Chondrocyte (in vitro differentiated cells): ENCODE results near the gene F10. TPM values are rescaled to one million over a fixed set of nuclear protein-coding genes. Genes with fewer than 3 reads are reported as not detected.

Experiments
- DNase-seq: peaks from one replicate; pipeline ENCODE4 v3.0.0; 2021; ENCODE audit warnings: mixed read lengths, low spot score
- H3K27ac Mint-ChIP-seq: one replicate; pipeline ENCODE4 v1.8.0; 2021; ENCODE audit warnings: mild to moderate bottlenecking, moderate library complexity, mixed read lengths; ENCODE audit not compliant: unreplicated experiment
- H3K27me3 Mint-ChIP-seq: 2 replicates; pipeline ENCODE4 v1.8.0; 2021; ENCODE audit warnings: low read depth, mixed read lengths
- H3K36me3 Mint-ChIP-seq: 2 replicates; pipeline ENCODE4 v1.8.0; 2021; ENCODE audit warnings: low read depth, mixed read lengths
- H3K4me1 Mint-ChIP-seq: 2 replicates; pipeline ENCODE4 v1.8.0; 2021; ENCODE audit warnings: low read depth, mild to moderate bottlenecking, mixed read lengths
- H3K4me3 Mint-ChIP-seq: one replicate; pipeline ENCODE4 v1.8.0; 2021; ENCODE audit warnings: mild to moderate bottlenecking, moderate library complexity, mixed read lengths; ENCODE audit not compliant: unreplicated experiment
- H3K9me3 Mint-ChIP-seq: 2 replicates; pipeline ENCODE4 v1.8.0; 2021; ENCODE audit warnings: low read depth, mixed read lengths
- total RNA-seq: library from RNA; stranded (reverse); gene quantifications from 3 replicates; pipeline ENCODE4 v1.2.1, GENCODE V29; 2021
- TF ChIP-seq, protein P1 (sequence below): fragments of 200-600 bp; sonication (generic); IDR thresholded peaks from 2 replicates; pipeline ENCODE4 v1.5.0; 2021; ENCODE audit warnings: antibody characterized with exemption, mild to moderate bottlenecking, moderate library complexity

The F10 gene
- total RNA-seq, 1 donor from 2014 or later = 1.9 TPM

DNA sequence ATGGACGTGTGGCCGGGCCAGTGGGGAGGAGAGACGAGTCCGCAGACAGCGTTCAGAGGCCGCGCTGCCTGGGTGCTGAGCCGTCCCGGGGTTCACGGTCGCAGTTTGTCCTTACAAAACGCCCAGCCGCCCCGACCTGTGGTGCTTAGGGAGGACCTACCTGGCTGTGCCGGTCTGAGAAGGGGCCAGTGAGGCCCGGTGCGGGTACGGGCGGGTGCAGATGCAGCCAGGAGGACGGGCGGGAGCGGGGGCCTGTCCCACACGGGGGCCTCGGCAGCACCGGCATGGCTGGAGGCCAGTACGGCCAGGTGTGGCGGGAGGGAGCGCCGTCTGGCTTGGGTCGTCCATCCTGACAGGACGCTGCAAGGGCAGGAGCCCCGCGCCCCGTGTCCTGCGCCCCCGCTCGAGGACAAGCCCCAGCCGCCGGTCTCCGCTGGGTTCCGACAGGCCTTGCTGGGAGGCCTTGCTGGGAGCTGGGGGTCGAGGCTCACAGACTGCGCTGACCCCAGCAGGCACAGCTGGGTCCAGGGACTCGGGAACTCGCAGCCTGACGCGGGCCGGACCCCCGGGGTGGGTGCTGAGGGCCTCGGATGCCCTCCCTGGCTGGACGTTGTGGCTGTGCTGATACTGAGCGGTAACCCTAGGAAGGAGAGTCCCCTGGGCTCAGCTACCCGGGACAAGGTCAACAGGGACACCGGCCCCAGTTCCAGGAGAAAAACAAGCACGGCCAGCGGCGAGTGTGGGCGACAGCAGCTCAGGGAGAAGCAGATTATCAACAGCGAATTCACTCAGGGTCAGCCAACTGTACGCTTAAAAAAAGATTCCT, 30.6 kb downstream of the F10 start:
- H3K27me3 Mint-ChIP-seq = no peaks in the 10 kb centered on the region
- peak overlapping the region; percentile 72 for H3K4me3 Mint-ChIP-seq
- DNase-seq = no peak
- H3K4me1 Mint-ChIP-seq = peaks cover 17% of the 10 kb centered on the region
- H3K27ac Mint-ChIP-seq = peak overlapping the region; percentile 92
- H3K9me3 Mint-ChIP-seq = no peaks in the 10 kb centered on the region
- TF ChIP-seq, protein P1, sequence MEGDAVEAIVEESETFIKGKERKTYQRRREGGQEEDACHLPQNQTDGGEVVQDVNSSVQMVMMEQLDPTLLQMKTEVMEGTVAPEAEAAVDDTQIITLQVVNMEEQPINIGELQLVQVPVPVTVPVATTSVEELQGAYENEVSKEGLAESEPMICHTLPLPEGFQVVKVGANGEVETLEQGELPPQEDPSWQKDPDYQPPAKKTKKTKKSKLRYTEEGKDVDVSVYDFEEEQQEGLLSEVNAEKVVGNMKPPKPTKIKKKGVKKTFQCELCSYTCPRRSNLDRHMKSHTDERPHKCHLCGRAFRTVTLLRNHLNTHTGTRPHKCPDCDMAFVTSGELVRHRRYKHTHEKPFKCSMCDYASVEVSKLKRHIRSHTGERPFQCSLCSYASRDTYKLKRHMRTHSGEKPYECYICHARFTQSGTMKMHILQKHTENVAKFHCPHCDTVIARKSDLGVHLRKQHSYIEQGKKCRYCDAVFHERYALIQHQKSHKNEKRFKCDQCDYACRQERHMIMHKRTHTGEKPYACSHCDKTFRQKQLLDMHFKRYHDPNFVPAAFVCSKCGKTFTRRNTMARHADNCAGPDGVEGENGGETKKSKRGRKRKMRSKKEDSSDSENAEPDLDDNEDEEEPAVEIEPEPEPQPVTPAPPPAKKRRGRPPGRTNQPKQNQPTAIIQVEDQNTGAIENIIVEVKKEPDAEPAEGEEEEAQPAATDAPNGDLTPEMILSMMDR = no peak
- peaks cover 1% of the 10 kb centered on the region for H3K36me3 Mint-ChIP-seq

DNA sequence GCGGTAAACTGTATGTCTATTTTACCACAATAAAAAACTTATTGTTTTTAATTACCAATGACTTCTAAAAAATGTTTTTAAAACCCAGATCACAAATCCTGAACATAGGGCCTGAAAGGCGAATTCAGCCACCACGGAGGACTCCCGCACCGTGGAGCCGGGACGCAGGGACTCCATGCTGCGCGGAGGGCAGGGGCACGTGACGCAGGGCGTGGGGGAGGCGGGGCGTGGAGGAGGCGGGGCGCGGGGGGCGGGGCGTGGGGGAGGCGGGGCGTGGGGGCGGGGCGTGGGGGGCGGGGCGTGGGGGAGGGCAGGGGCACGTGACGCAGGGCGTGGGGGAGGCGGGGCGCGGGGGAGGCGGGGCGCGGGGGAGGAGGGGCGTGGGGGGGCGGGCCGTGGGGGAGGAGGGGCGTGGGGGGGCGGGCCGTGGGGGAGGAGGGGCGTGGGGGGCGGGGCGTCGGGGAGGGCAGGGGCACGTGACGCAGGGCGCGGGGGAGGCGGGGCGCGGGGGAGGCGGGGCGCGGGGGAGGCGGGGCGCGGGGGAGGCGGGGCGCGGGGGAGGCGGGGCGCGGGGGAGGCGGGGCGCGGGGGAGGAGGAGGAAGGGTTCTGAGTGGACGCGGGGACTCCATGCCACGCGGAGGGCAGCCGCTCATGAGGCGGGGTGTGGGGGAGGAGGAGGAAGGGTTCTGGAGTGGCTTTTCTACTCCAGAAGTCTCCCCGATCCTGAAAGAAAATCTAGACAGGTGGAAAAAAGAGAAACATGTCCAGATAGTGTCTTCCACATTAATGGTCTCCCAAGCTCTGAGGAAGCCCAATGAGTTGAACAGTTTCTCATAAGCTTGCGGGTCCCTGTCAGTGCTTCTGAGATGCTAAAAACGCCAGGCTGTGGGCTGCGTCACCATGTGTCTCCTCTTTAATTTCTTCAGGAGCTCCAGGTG, 31.5 kb downstream of the F10 start:
- DNase-seq = no peak
- H3K4me3 Mint-ChIP-seq = peak overlapping the region; percentile 72
- peaks cover 17% of the 10 kb centered on the region for H3K4me1 Mint-ChIP-seq
- peaks cover 1% of the 10 kb centered on the region for H3K36me3 Mint-ChIP-seq
- H3K27me3 Mint-ChIP-seq = no peaks in the 10 kb centered on the region
- TF ChIP-seq, protein P1 = no peak
- H3K27ac Mint-ChIP-seq = peak overlapping the region; percentile 92
- H3K9me3 Mint-ChIP-seq = no peaks in the 10 kb centered on the region

DNA sequence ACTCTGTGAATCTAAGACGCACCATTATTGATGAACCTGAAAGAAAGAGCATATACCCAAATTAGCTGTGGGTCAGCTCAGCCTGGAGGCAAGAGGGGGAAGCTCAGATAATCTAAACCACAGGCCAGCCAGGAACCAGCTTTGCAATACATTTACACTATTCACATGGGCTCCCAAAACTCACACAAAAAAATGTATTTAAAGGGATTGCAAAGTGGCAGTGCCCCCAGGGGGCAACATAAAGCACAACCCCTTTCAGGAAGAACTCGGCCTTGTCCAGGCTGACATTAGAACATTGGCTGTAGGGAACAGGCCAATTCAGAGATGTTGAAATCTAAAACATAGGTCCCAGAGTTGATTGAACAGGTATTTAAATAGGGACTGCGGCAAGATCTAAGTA, 32.6 kb downstream of the F10 start:
- Mint-ChIP-seq H3K4me1 (peaks cover 17% of the 10 kb centered on the region), H3K4me3 (no peak overlapping the region), H3K36me3 (peaks cover 1% of the 10 kb centered on the region), H3K27ac (no peak overlapping the region), H3K9me3 (no peaks in the 10 kb centered on the region), H3K27me3 (no peaks in the 10 kb centered on the region)
- TF ChIP-seq, protein P1 = no peak
- DNase-seq = no peak

DNA sequence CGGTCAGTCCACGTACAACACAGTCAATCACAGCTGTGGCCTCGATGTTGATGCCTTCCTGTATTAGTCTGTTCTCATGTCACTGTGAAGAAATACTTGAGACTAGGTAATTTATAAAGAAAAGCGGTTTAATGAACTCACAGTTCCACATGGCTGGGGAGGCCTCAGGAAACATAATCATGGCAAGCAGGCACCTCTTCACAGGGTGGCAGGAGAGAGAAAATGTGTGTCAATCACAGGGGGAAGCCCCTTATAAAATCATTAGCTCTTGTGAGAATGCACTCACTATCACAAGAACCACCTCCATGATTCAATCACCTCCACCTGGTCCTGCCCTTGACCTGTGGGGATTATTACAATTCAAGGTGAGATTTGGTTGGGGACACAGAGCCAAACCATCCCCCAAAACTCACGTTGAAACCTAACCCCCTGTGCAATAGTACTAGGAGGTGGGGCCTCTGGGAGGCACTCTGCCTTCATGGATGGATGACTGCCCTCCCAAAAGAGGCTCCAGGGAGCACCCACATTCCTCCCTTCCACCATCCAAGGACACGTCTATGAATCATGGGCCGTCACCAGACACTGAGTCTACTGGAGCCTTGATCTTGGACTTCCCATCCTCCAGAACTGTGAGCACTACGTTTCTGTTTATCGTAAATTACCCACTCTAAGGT, 33.5 kb downstream of the F10 start:
- TF ChIP-seq, protein P1 = no peak
- no peaks in the 10 kb centered on the region for H3K9me3 Mint-ChIP-seq
- peaks cover 17% of the 10 kb centered on the region for H3K4me1 Mint-ChIP-seq
- H3K27ac Mint-ChIP-seq = no peak overlapping the region
- no peak overlapping the region for H3K4me3 Mint-ChIP-seq
- DNase-seq = no peak
- peaks cover under 1% of the 10 kb centered on the region for H3K36me3 Mint-ChIP-seq
- no peaks in the 10 kb centered on the region for H3K27me3 Mint-ChIP-seq
